AG09319 (cell line): Measurements from ENCODE around the gene BAZ2B.

Source experiments
- DNase-seq: peaks from one replicate; pipeline ENCODE4 v3.0.0-alpha.2; 2010; ENCODE audit warnings: low read depth; ENCODE audit errors: extremely low read depth
- CTCF ChIP-seq: IDR thresholded peaks from 2 replicates; pipeline ENCODE4 v1.5.1; 2011; ENCODE audit warnings: low read depth, mild to moderate bottlenecking, inconsistent platforms, low read length, moderate library complexity

Gene BAZ2B, protein sequence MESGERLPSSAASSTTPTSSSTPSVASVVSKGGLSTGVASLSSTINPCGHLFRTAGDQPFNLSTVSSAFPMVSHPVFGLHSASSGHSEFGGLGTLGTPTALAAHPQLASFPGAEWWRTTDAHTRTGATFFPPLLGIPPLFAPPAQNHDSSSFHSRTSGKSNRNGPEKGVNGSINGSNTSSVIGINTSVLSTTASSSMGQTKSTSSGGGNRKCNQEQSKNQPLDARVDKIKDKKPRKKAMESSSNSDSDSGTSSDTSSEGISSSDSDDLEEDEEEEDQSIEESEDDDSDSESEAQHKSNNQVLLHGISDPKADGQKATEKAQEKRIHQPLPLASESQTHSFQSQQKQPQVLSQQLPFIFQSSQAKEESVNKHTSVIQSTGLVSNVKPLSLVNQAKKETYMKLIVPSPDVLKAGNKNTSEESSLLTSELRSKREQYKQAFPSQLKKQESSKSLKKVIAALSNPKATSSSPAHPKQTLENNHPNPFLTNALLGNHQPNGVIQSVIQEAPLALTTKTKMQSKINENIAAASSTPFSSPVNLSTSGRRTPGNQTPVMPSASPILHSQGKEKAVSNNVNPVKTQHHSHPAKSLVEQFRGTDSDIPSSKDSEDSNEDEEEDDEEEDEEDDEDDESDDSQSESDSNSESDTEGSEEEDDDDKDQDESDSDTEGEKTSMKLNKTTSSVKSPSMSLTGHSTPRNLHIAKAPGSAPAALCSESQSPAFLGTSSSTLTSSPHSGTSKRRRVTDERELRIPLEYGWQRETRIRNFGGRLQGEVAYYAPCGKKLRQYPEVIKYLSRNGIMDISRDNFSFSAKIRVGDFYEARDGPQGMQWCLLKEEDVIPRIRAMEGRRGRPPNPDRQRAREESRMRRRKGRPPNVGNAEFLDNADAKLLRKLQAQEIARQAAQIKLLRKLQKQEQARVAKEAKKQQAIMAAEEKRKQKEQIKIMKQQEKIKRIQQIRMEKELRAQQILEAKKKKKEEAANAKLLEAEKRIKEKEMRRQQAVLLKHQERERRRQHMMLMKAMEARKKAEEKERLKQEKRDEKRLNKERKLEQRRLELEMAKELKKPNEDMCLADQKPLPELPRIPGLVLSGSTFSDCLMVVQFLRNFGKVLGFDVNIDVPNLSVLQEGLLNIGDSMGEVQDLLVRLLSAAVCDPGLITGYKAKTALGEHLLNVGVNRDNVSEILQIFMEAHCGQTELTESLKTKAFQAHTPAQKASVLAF (N-terminal part only)

DNA sequence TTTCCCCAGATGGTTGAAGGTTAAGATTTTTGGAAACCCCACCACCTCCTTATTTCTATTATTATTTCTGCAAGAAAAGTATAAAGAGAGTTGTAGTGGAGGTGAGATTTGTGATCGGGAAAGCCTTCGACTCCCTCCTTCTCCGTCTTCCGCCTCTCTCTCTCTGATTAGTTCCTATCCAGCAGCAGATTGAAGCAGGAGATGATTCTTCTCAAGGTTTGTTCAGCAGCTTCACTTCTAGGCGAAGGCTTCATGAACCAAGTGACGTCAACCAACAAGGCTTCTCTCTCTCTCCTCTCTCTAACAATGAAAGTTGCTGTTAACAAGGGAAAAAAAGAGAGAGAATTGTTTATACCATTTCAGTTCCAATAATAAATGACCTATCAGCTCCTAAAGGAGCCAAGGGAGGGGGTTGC, at the start of gene BAZ2B:
TSS of gene BAZ2B (minus strand) at position 263 of the 416 bp plus-strand sequence. CDS start 137,829 bp downstream, outside the sequence.
- no peak for TF ChIP-seq CTCF
- peak; percentile 60 for DNase-seq

GRCh38 chr2:159661286-159661685, 44.9 kb upstream of the BAZ2B start:
- no peak for DNase-seq

GRCh38 chr2:159658881-159659873, 42.8 kb upstream of the BAZ2B start:
- peak; percentile 60 for DNase-seq

More at GRCh38 chr2:159661286-159661685, 44.9 kb upstream of the BAZ2B start:
- no peak for TF ChIP-seq CTCF

GRCh38 chr2:159653962-159654361, 37.6 kb upstream of the BAZ2B start:
- no peak for TF ChIP-seq CTCF
- DNase-seq = no peak

More at GRCh38 chr2:159658881-159659873, 42.8 kb upstream of the BAZ2B start:
- no peak for TF ChIP-seq CTCF

DNA sequence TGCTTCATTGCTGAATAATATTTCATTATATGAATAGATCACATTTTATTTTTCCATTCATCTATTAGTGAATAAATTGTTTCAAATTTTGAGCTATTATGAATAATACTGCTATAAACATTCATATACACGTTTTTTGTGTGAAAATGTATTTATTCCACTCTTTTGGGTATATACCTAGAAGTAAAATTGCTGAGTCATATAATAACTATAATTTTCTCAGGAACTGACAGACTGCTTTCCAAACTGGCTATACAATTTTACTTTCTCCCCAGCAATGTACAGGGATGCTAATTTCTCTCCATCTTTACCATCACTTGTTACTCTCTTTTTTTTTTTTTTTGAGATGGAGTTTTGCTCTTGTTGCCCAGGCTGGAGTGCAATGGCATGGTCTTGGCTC, 35.5 kb upstream of the BAZ2B start:
- TF ChIP-seq CTCF = no peak
- no peak for DNase-seq

DNA sequence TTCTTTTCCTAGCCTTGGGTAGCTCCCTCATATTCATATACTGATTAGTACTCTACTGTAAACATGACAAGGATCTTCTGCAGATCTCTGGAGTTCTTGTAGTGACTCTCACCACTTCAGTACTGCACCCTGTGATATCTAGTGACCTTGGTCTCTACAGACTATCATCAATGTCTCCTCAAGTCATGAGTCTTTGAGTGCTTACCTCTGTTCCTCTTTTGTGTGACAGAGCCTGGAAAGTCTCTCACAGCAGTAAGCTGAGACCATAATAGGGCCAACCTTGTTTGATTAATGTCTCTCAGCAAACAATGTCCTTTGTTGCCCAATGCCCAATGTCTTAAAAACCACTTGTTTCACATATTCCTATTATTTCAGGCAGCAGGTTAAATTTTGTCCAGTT, 34.2 kb upstream of the BAZ2B start:
- TF ChIP-seq CTCF = no peak
- DNase-seq = no peak
